ENCODE results near the gene ETV6.

ETV6 gene

DNA sequence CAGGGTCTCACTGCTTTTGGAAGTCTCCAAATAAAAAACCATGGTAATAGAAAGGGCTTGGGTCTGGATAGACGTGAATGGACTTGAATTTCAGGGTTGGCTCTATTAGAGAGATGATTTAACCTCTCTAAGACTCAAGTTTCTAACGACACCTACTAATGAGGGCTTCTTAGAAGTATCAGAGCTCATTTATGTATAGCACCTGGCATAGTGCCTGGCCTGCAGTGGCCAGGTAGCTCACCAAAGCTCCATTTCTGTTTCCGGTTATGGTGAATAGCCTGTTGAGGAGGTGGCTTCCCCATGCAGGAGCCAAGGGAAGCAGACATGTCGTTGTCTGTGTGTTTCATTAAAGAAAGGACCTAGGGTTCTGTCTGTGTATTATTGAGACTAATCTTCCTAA lies 108.6 kb downstream of the ETV6 start:
- no peak for DNase-seq (ENCODE audit: low read depth in 3 of 3)

DNA sequence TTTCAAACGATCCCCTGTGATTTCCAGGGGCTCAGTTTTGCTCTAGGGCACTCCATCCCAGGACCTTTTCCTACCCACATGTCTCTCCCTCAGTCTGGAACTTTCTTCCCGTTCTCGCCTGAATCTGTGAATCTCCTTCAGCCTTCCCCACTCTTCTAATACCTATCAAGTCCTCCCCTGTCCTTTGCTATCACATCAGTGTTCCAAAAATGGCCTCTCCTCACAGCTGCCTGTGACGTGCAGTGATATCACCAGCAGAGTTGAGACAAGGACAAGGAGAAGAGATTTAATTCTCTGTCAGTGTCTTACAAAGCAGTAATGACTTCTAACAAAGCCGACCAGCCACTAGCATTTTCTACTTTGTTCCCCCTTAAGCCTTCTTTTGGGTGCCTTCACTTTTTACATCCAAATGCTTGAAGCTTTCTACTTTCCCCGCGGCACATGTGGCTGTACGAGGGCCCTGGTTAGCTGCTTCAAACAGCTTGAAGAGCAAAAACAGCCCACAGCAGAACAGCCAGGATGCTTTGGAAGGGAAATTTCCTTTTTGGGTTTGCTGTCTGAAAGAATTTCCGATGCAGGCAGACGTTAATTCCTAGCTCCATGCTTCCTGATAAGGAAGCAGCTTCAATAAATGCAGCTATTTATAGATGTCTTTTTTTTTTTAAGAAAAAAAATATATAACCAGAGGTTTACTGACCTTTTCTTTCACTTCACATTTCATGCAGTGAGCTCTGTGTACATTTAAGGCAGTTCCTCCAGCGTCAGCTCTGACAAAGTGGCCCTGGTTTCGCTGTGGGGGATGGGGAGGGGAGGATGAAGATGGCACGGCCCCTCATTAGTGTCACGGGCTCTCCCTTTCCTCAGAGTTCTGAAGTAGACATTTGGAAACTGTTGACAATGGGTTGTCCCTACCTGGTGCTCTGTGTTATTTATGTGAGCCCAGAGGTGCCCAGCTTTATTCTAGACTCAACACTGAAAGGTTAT lies 109.3 kb downstream of the ETV6 start:
- DNase-seq (ENCODE audit: low read depth in 3 of 3) = no peak

DNA sequence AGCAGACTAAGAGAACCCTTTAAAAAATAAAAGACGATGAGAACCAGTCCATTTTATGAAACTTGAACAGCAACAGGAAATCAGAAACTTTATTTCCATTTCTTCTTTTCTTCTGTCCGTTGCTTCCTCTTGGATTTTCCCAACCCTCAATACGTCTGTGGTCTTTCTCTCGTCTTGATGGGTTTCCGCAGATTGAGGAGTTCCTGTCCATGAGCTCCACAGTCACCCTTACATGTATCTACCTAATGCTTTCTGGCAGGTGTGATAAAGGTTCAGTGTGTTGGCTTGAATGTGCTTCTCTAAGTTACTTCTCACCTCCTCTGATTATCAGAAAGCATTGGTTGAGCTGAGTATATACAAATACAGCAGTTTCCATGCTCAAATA lies 110.0 kb downstream of the ETV6 start:
- DNase-seq (ENCODE audit: low read depth in 3 of 3) = no peak

GRCh38 chr12:11759899-11760298 lies 110.4 kb downstream of the ETV6 start:
- no peak for DNase-seq (ENCODE audit: low read depth in 3 of 3)

DNA sequence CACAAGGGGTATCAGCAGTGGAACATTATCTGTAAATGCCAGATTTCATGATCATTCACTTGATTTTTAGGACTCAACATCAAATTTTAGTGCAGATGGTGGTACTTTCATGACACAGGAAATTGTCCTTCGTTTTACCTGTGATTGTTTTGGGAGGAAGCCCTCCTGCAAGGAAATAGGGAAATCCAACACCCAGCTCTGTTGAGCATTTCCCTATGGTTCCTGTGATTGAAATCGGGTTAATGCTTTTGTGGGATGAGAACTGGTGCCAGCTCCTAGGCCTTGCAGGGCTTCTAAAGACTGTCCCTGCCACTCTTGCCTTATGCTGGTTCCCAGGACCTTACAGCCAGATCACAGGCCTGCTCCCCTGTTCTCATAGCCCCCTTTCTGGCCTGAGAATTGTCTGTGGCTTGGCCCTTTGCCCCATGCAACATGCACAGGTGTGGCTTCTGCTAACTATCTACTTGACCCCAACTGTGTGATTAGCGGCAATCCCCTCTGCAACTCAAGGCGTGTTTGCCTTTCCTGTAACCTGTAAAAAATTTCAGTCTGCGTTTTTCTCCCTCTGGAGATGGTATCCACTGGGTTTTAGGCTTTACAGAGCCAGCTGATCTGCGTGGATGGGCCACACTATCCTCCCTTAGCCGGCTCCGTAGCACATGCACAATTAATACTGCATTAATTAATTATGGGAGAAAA lies 112.5 kb downstream of the ETV6 start:
- DNase-seq (ENCODE audit: low read depth in 3 of 3) = no peak

- no peak for DNase-seq (ENCODE audit: low read depth in 3 of 3)
These were observed 113.4 kb downstream of the ETV6 start for GRCh38 chr12:11762723-11763326.

DNA sequence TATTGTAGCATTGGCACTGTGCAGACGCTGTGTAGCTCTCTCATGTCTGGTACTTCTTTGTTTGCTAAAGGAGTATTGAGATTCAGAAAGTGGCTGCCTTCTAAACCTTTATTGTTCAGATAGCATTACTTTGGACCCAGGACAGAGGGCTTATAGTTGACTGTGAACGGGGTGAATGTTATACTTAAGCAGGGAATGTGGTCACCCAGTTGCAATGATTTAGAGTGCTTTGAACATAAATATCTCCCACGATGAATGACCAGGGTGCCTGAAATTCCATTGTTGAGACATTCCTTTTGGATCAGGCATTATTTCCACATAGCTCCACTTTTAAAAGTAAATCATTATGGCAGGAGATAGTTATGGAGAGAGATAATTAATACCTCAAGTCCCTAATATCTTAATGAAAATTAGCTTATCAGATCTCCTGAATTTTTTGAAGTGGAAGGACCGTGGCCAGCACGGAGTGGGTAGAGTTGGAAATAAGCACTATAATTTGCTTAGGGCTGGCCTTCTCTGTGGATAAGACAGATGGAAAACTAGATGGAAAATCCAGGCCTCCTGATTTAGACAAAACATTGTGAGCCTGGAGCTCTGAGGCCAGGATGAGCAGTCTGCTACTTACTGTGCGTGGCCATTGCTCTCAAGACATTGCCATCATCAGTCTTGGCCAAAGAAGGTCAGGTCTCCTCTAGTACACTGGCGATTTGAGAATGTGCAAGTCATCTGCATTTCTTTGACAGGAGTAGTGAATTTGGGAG lies 114.5 kb downstream of the ETV6 start:
- DNase-seq (ENCODE audit: low read depth in 3 of 3) = no peak

- DNase-seq (ENCODE audit: low read depth in 3 of 3) = no peak
These were observed 115.4 kb downstream of the ETV6 start for GRCh38 chr12:11764837-11765236.

GRCh38 chr12:11765421-11765816 lies 115.9 kb downstream of the ETV6 start:
- no peak for DNase-seq (ENCODE audit: low read depth in 3 of 3)

- DNase-seq (ENCODE audit: low read depth in 3 of 3) = peak; percentile 47 to 76 (median 62)
These were observed 116.6 kb downstream of the ETV6 start for GRCh38 chr12:11765817-11766794.

DNA sequence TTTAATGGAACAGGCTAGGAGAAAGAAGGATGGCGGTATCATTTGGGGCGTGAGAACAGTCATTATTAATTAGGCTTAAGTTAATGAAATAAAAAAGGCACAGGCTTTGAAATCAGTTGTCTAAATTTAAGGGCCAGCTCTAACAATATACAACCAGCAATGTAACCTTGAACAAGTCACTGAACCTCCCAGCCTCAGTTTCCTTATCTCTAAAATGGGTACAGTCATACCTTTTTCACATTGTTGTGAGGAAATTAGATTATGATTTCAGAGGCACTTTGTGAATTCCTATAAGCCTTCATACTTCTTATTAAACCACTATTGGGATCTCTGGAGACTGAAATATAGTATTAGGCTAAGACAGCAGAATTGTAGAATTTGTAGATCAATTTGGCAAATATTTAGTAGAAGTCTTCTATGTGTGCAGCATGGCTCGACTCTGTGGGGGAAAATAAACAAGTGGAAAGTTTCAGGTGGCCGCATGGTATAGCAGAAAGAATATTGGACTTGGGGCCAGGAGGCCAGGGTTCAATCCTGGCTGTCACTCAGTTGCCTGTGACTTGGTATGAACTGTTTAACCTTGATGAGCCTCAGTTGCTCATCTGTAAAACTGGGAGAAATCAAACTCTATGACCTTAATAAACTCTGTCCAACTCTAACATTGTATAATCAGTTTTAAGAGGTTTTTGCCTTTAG lies 117.7 kb downstream of the ETV6 start:
- DNase-seq (ENCODE audit: low read depth in 3 of 3) = no peak

GRCh38 chr12:11767798-11768197 lies 118.3 kb downstream of the ETV6 start:
- no peak for DNase-seq (ENCODE audit: low read depth in 3 of 3)

- no peak for DNase-seq (ENCODE audit: low read depth in 3 of 3)
These were observed 118.9 kb downstream of the ETV6 start for GRCh38 chr12:11768233-11768965.

DNA sequence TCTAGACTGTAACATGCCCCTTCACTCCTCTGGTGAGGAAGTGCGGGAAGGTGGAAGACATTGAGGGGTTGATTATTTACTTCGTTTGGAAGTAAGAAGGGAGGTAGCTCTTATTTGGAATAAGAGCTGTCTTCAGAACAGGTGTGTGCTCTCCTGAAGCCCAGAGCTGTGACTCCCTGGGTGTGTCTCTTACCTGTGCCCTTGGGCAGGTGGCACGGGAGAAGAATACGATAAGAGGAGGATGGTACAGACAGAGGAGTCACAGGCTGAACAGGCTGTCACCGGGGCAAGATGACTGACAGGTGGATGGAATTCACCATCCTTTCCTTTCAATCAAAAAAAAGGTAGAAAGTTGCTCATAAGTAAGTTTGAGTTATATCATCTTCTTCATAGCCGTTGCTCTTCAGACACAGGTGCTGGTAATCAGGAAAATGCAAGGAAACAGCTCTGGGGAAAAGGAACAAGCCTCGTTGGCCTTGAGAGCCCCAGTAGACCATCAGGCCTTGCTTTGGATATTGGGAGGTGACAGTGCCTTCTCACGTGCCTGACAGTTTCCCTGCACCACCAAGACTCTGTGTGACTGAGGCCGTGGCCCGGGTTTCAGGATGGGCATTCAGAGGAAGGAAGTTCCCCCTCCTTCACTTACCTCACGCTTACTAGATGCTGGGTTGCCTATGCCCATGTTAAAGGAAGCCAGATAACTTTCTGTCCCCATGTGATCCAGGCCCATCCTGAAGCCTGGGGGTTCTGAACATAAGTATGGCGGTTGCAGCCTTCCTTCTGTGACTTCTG lies 120.4 kb downstream of the ETV6 start:
- DNase-seq (ENCODE audit: low read depth in 3 of 3) = no peak

DNA sequence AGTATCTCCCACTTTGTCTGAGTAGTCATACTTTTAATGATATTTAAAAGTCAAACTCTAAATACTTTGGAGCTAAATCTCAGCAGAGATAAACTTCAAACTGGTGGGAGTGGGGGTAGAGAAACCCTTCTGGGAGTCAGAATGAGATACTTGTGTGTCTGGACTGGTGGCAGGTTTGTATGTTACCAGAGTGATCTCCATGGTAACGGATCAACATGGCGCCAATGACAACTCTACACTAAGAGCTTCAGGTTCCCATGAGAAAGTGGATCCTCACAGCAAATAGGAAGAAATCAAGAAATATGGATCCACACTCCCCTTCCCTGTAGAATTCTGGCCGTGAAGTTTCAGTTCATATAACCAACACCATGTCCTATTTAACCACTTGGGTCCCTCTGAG lies 121.9 kb downstream of the ETV6 start:
- no peak for DNase-seq (ENCODE audit: low read depth in 3 of 3)

- no peak for DNase-seq (ENCODE audit: low read depth in 3 of 3)
These were observed 122.5 kb downstream of the ETV6 start for GRCh38 chr12:11771895-11772502.

GRCh38 chr12:11773889-11774677 lies 124.6 kb downstream of the ETV6 start:
- no peak for DNase-seq (ENCODE audit: low read depth in 3 of 3)
